Lung (tissue), 12 donors: Measurements from ENCODE around the gene ANKHD1. TPM values are rescaled to one million over a fixed set of nuclear protein-coding genes. Genes with fewer than 3 reads are reported as not detected.

Source experiments
- ATAC-seq: fragments of 200-7000 bp; cut with Tn5 transposase; one replicate; pipeline ENCODE4 v1.9.1; 2020; ENCODE audit warnings: moderate number of reproducible peaks; ENCODE audit not compliant: insufficient read depth, low FRiP score
- DNase-seq, 3 donors: peaks; one replicate each; pipeline ENCODE4 v3.0.0-alpha.2; 2013 to 2017
- H3K27ac ChIP-seq, 2 donors: one replicate each; pipeline ENCODE4 v1.5.1; 2013; ENCODE audit warnings: mild to moderate bottlenecking in 2 of 2, moderate library complexity in 2 of 2, control low read depth in 1 of 2, inconsistent platforms in 1 of 2, low read depth in 1 of 2, low read length in 1 of 2
- H3K27me3 ChIP-seq, 3 donors: one replicate each; pipeline ENCODE4 v1.5.1; 2013; ENCODE audit warnings: low read length in 2 of 3; ENCODE audit not compliant: control insufficient read depth in 3 of 3, insufficient read depth in 3 of 3
- H3K36me3 ChIP-seq, 4 donors: one replicate each; pipeline ENCODE4 v1.5.1; 2013; ENCODE audit warnings: low read length in 4 of 4, mild to moderate bottlenecking in 1 of 4, moderate library complexity in 1 of 4; ENCODE audit not compliant: control insufficient read depth in 4 of 4, insufficient read depth in 4 of 4
- H3K4me1 ChIP-seq, 5 donors: one replicate each; pipeline ENCODE4 v1.5.1; 2013; ENCODE audit warnings: low read length in 5 of 5, mild to moderate bottlenecking in 2 of 5, moderate library complexity in 1 of 5; ENCODE audit not compliant: control insufficient read depth in 5 of 5, insufficient read depth in 5 of 5
- H3K4me3 ChIP-seq: one replicate; pipeline ENCODE4 v1.5.1; 2013; ENCODE audit warnings: mild to moderate bottlenecking, control low read depth, moderate library complexity
- H3K9ac ChIP-seq, 2 donors: one replicate each; pipeline ENCODE4 v1.5.1; 2013; ENCODE audit warnings: low read length in 2 of 2, control low read depth in 1 of 2; ENCODE audit not compliant: insufficient read depth in 1 of 2
- H3K9me3 ChIP-seq, 4 donors: one replicate each; pipeline ENCODE4 v1.5.1; 2013; ENCODE audit warnings: low read length in 3 of 4, mild to moderate bottlenecking in 1 of 4, moderate library complexity in 1 of 4; ENCODE audit not compliant: control insufficient read depth in 4 of 4, insufficient read depth in 3 of 4
- CTCF ChIP-seq: IDR thresholded peaks from 2 replicates; pipeline ENCODE4 v1.5.1; 2012; ENCODE audit warnings: mild to moderate bottlenecking; ENCODE audit errors: control extremely low read depth, extremely low read depth
- WGBS, 2 donors: extraction: QIAGEN DNeasy Blood & Tissue Kit; methylation state at CpG; one replicate each; pipeline ENCODE4 v1.1.7; 2013; 5-methylcytosine and 5-hydroxymethylcytosine counted together
- polyA plus RNA-seq, 2 donors: library from polyadenylated mRNA; stranded (reverse); fragments of 200-250 nt; gene quantifications; one replicate each; pipeline ENCODE4 v1.2.1, GENCODE V29; 2013
- total RNA-seq, 2 donors: library from RNA; depleted of rRNA in 1 of 2; stranded (reverse); fragments of >200 nt in 1 of 2; gene quantifications; one replicate each; pipeline ENCODE4 v1.2.1, GENCODE V29; 2014 to 2021
- donor health status: control.
- donor health status: control.
- donor health status: Bipolar disorder and iron deficiency.
- donor health status: healthy.
- donor health status: DM: yes; HTN: yes; CAD: no.

Gene ANKHD1
- total and polyA plus RNA-seq, 4 donors = 53.0 to 200 (median 90.8) TPM

GRCh38 chr5:140367256-140368013 lies 34.2 kb upstream of the ANKHD1 start:
- TF ChIP-seq CTCF = no peak
- Histone ChIP-seq H3K36me3 (no peaks in the 10 kb centered on the region), H3K9ac (no peak overlapping the region), H3K4me1 (peaks cover 0 to 6% (median 0%) of the 10 kb centered on the region in 5 donors), H3K27ac (no peak overlapping the region), H3K4me3 (no peak overlapping the region), H3K27me3 (no peaks in the 10 kb centered on the region), H3K9me3 (peaks cover 0 to 1% (median 0%) of the 10 kb centered on the region in 4 donors)
- WGBS, 2 donors = 88 to 91% methylated on average over 8 of the region's 8 CpGs
- ATAC-seq (no peak), DNase-seq (no peak)

- Histone ChIP-seq H3K36me3 (no peaks in the 10 kb centered on the region), H3K4me1 (peaks cover 0 to 3% (median 0%) of the 10 kb centered on the region in 5 donors), H3K4me3 (no peak overlapping the region), H3K9me3 (peaks cover 0 to 1% (median 0%) of the 10 kb centered on the region in 4 donors), H3K27ac (no peak overlapping the region), H3K27me3 (no peaks in the 10 kb centered on the region), H3K9ac (no peak overlapping the region)
- TF ChIP-seq CTCF = no peak
- WGBS, 2 donors = 91 to 95% methylated on average over 3 of the region's 3 CpGs
- DNase-seq (no peak), ATAC-seq (no peak)
Observed at GRCh38 chr5:140371356-140372151, 30.1 kb upstream of the ANKHD1 start.

DNA sequence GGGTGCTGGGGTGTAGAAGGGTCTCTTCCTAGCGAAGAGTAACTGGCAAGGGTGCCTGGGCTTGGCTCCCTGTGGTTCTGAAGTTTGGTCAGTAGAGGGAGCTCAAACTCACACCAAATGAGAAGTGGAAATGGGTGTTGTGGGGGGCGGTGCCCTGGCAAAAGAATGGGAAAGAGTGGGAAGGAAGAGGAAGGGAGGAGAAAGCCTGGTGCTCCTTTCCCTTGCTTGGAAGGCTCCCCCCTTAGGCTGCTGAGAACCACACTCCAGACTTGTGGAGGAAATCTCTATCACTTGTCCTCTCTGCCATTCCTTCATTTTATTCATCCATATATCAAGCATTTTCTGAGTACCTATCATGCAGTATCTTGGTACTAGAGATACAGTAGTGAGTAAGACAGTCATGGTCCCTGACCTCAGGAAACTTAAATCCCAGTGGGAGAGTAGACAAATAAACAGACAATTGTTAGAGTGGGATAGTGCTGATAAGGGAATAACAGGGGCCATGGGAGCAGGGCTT lies 28.6 kb upstream of the ANKHD1 start:
- peak; percentile 56 for TF ChIP-seq CTCF
- Histone ChIP-seq H3K36me3 (no peaks in the 10 kb centered on the region), H3K9ac (no peak overlapping the region), H3K27ac (no peak overlapping the region), H3K4me3 (no peak overlapping the region), H3K9me3 (peaks cover 0 to 1% (median 0%) of the 10 kb centered on the region in 4 donors), H3K27me3 (no peaks in the 10 kb centered on the region), H3K4me1 (peaks cover 0 to 3% (median 0%) of the 10 kb centered on the region in 5 donors)
- DNase-seq = peak; percentile 77 to 86 (median 86)
- ATAC-seq = peak; percentile 60
- WGBS, 2 donors = 7 to 15% methylated on average over 2 of the region's 2 CpGs
